ENCODE measurements around the gene ANXA5. TPM values are rescaled to one million over a fixed set of nuclear protein-coding genes. Genes with fewer than 3 reads are reported as not detected.
A peak's percentile ranks its signal among the peaks of the same experiment; 100 is the strongest.

ANXA5 gene
- total and polyA plus RNA-seq, 2 of the 4 experiments (the other 2 are of a cell fraction) = 780 to 1,448 TPM

DNA sequence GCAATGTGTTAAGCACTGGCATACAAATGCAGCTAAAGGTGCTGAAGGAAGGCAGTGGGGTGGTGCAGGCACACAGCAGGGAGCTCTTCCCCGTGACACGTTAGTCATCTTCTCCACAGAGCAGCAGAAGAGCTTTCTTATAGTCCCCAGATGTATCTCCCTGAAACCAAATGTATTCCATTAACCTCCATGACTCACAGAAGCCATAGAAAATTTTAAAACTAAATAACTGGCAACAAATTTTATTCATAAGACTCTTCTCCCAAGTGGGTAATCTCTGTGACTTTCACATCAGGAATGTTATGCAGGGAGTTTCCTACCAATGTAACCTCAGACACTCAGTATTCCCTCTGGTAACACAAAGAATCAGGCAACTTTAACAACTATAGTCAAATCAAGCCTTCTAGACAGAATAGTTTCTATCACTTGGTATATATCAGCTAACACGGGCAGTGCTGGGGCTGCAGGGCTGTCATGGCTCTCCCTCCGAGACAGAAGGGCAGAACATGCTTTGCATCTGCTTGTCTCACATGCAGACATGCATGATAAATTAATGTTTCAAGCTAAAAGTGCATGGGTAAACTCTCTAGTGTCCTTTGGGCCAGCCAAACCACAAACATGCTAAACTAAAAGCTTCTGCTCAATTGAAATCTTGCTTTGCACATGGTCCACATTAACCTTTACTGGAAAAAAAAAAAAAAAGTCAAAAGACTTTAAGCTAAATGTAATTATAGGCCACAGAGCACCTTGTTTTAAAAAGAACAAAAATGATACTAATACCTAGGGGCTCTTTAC, 28.2 kb downstream of the ANXA5 start:
- ChIA-PET CTCF (interaction anchor here (0.6 to 1.7 kb wide), 5 partner anchors 8 to 67 kb away, joined by 3 to 6 read pairs (median 4); no protein-coding TSS in a partner anchor), POLR2A (ENCODE audit: unreplicated experiment) (interaction anchor here (0.7 to 0.9 kb wide), 2 partner anchors 23 to 27 kb away, joined by 3 to 4 read pairs; no protein-coding TSS in a partner anchor)
- H3K4me1 ChIP-seq (ENCODE audit: control insufficient read depth, insufficient read depth, low read length) = peaks cover 14% of the 10 kb centered on the region
- H3K18ac ChIP-seq (ENCODE audit: low read depth, low read length) = peak overlapping the region; percentile 21; the same call in 1 of the 2 replicates
- H4K8ac ChIP-seq (ENCODE audit: low read depth in 2 of 2, low read length in 2 of 2) = 0 out of 4 replicates have a peak overlapping the region, but pooled peaks of 1 of the 2 experiments have one; percentile 26
- DNase-seq = peak; percentile 99
- no peak overlapping the region for H3K4me3 ChIP-seq (ENCODE audit: insufficient read depth, low read depth, low read length)
- H4K5ac ChIP-seq (ENCODE audit: low read depth, low read length) = no peak overlapping the region
- no peaks in the 10 kb centered on the region for H3K27me3 ChIP-seq (ENCODE audit: control insufficient read depth, insufficient read depth, low read length)
- no peak overlapping the region for H3K14ac ChIP-seq (replicated peaks; ENCODE audit: low read depth, low read length)
- BruUV-seq (replicated peaks) = no TSS peak
- H2AK9ac ChIP-seq (replicated peaks; ENCODE audit: low read depth, low read length, poor library complexity) = no peak overlapping the region
- H3K4me2 ChIP-seq (ENCODE audit: low read depth, low read length) = peak overlapping the region; percentile 6; the same call in 1 of the 2 replicates
- peak overlapping the region; percentile 40; the same call in 1 of the 2 replicates for H3K56ac ChIP-seq (ENCODE audit: extremely low read depth, insufficient read depth, low read length)
- H3K4ac ChIP-seq (ENCODE audit: low read depth, low read length) = peak overlapping the region; percentile 43; the same call in 1 of the 2 replicates
- dilution Hi-C loops (cut with HindIII; ENCODE audit: low sequenced_read_pairs, unreplicated experiment) = loop anchor here (10.0 kb wide), 1 partner anchor 146 kb away; no protein-coding TSS in a partner anchor
- no peak overlapping the region for H2AFZ ChIP-seq (replicated peaks; ENCODE audit: low read length, poor library complexity)
- no peaks in the 10 kb centered on the region for H3K9me3 ChIP-seq (ENCODE audit: control insufficient read depth, insufficient read depth, low read length)
- H2BK20ac ChIP-seq (ENCODE audit: low read depth, low read length) = peak overlapping the region; percentile 46; the same call in 1 of the 2 replicates
- intact Hi-C loops (cut with micrococcal nuclease) = loop anchor here (2.0 kb wide), 1 partner anchor 60 kb away; no protein-coding TSS in a partner anchor
- H3K79me1 ChIP-seq (ENCODE audit: low read depth in 1 of 2, low read length in 2 of 2) = peaks cover 3 to 38% of the 10 kb centered on the region in 2 experiments; a peak in 2 of 4 replicates
- peak overlapping the region; percentile 41; the same call in 1 of the 2 replicates for H2AK5ac ChIP-seq (ENCODE audit: low read depth, low read length)
- peak; percentile 83 for ATAC-seq (ENCODE audit: low read depth)
- no peak overlapping the region; the same call in 1 of the 2 replicates for H3K9ac ChIP-seq (ENCODE audit: low read depth, low read length)
- H2BK15ac ChIP-seq (ENCODE audit: low read depth, low read length) = no peak overlapping the region; the same call in 2 of the 3 replicates
- H2BK5ac ChIP-seq (ENCODE audit: low read depth, low read length, poor library complexity, severe bottlenecking) = peak overlapping the region; percentile 82
- H3K27ac ChIP-seq (ENCODE audit: insufficient read depth, low read length) = peak overlapping the region; percentile 93
- 50% methylated on average over 1 of the region's 4 CpGs; no CpG with 5 or more reads in 1 of the 2 experiments for WGBS, 2 experiments (ENCODE audit: extremely low coverage in 2 of 2, insufficient read length in 1 of 2)
- H4K91ac ChIP-seq (ENCODE audit: insufficient read depth, low read depth, low read length) = 0 out of 2 replicates have a peak overlapping the region, but pooled peaks have one; percentile 13
- H3K23ac ChIP-seq (ENCODE audit: low read depth, low read length) = peak overlapping the region; percentile 52
- in situ Hi-C loops (cut with MboI; ENCODE audit: low sequenced_read_pairs) = no loop called here
- H3K9me1 ChIP-seq (ENCODE audit: insufficient read depth, low read length) = peaks cover 9% of the 10 kb centered on the region
- peaks cover 42% of the 10 kb centered on the region for H4K20me1 ChIP-seq (ENCODE audit: insufficient read depth, low read length)
- peaks cover 40% of the 10 kb centered on the region for H3K36me3 ChIP-seq (ENCODE audit: control insufficient read depth, insufficient read depth, low read length)
- H2BK120ac ChIP-seq (ENCODE audit: low read depth, low read length) = peak overlapping the region; percentile 30; the same call in 1 of the 2 replicates
- TF ChIP-seq RCOR1 (IDR thresholded peaks at IDR 0.05; ENCODE audit: insufficient replicate concordance, low read length) (no peak), SMC3 (IDR thresholded peaks at IDR 0.05; ENCODE audit: low read depth, low read length) (no peak), BHLHE40 (IDR thresholded peaks at IDR 0.05; ENCODE audit: low read depth, low read length) (peak; percentile 89), MAFK (IDR thresholded peaks at IDR 0.05; ENCODE audit: low read depth, low read length) (no peak; the same call in none of the 2 replicates), CEBPB (IDR thresholded peaks at IDR 0.05; ENCODE audit: low read depth, low read length) (no peak), POLR2A (IDR thresholded peaks at IDR 0.05; ENCODE audit: low read depth, low read length) (no peak), FOS (IDR thresholded peaks at IDR 0.05; ENCODE audit: low read depth, low read length) (peak; percentile 65; the same call in 1 of the 2 replicates), MXI1 (IDR thresholded peaks at IDR 0.05; ENCODE audit: borderline replicate concordance, low read depth, low read length) (peak; percentile 50; the same call in 1 of the 2 replicates), NFE2L2 (IDR thresholded peaks at IDR 0.05; ENCODE audit: low read depth, low read length) (no peak), RAD21 (IDR thresholded peaks at IDR 0.05; ENCODE audit: low read length) (no peak)
- TF ChIP-seq, protein P1, sequence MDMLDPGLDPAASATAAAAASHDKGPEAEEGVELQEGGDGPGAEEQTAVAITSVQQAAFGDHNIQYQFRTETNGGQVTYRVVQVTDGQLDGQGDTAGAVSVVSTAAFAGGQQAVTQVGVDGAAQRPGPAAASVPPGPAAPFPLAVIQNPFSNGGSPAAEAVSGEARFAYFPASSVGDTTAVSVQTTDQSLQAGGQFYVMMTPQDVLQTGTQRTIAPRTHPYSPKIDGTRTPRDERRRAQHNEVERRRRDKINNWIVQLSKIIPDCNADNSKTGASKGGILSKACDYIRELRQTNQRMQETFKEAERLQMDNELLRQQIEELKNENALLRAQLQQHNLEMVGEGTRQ (IDR thresholded peaks at IDR 0.05; ENCODE audit: low read depth, low read length) = no peak; the same call in 1 of the 2 replicates
- TF ChIP-seq, protein P2, sequence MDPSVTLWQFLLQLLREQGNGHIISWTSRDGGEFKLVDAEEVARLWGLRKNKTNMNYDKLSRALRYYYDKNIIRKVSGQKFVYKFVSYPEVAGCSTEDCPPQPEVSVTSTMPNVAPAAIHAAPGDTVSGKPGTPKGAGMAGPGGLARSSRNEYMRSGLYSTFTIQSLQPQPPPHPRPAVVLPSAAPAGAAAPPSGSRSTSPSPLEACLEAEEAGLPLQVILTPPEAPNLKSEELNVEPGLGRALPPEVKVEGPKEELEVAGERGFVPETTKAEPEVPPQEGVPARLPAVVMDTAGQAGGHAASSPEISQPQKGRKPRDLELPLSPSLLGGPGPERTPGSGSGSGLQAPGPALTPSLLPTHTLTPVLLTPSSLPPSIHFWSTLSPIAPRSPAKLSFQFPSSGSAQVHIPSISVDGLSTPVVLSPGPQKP (IDR thresholded peaks at IDR 0.05; ENCODE audit: borderline replicate concordance, low read depth, low read length) = no peak
